ENCODE results near the gene LIN37.
"Not testable (repeated sequence)": the region's sequence is repeated elsewhere in the genome, so short reads cannot be mapped to it uniquely, and the experiment has no call there.

Gene LIN37

GRCh38 chr19:35793381-35794165 lies 45.2 kb downstream of the LIN37 start:
- no CpG with 5 or more reads among the region's 7 CpGs for WGBS, 2 donors (ENCODE audit: extremely low coverage in 2 of 2, insufficient read length in 2 of 2, insufficient replicate concordance in 1 of 2)

GRCh38 chr19:35795564-35795963 lies 47.2 kb downstream of the LIN37 start:
- H3K18ac ChIP-seq (ENCODE audit: low read length); H2BK120ac ChIP-seq (ENCODE audit: low read depth, low read length); H2BK12ac ChIP-seq (ENCODE audit: low read length); H4K8ac ChIP-seq (ENCODE audit: low read depth, low read length); H2BK5ac ChIP-seq (ENCODE audit: low read length); H2AFZ ChIP-seq (ENCODE audit: low read length); H3K79me1 ChIP-seq (ENCODE audit: low read depth, low read length); H3K4me2 ChIP-seq (ENCODE audit: insufficient read depth, low read length, poor library complexity, severe bottlenecking); H3K4me1 ChIP-seq (ENCODE audit: control insufficient read depth in 2 of 2, insufficient read depth in 1 of 2, low read depth in 1 of 2, low read length in 2 of 2); H4K91ac ChIP-seq (ENCODE audit: low read depth, low read length, poor library complexity); H2AK5ac ChIP-seq (ENCODE audit: low read depth, low read length); H2BK15ac ChIP-seq (ENCODE audit: low read length); H3K4ac ChIP-seq (ENCODE audit: low read length); H3K27ac ChIP-seq (replicated peaks; ENCODE audit: low read length); H3K14ac ChIP-seq (ENCODE audit: low read length); H3K23ac ChIP-seq (ENCODE audit: low read depth, low read length, poor library complexity); H3K4me3 ChIP-seq (ENCODE audit: low read length in 2 of 2); H3K36me3 ChIP-seq (replicated peaks in 1 of 2; ENCODE audit: control insufficient read depth in 2 of 2, insufficient read depth in 2 of 2, low read length in 2 of 2); DNase-seq (ENCODE audit: low spot score); H3K9ac ChIP-seq (ENCODE audit: low read depth, low read length, poor library complexity); H3K9me3 ChIP-seq (replicated peaks in 1 of 2; ENCODE audit: control insufficient read depth in 2 of 2, insufficient read depth in 1 of 2, low read depth in 1 of 2, low read length in 2 of 2): not testable (repeated sequence)
- peaks cover 9 to 45% (median 22%) of the 10 kb centered on the region in 3 experiments for H3K27me3 ChIP-seq (ENCODE audit: control insufficient read depth in 3 of 3, insufficient read depth in 3 of 3, low read depth in 1 of 3, low read length in 3 of 3)
- no CpG with 5 or more reads among the region's 1 CpG for WGBS, 2 donors (ENCODE audit: extremely low coverage in 2 of 2, insufficient read length in 2 of 2, insufficient replicate concordance in 1 of 2)

More at GRCh38 chr19:35793381-35794165, 45.2 kb downstream of the LIN37 start:
- H2AFZ ChIP-seq (ENCODE audit: low read length), result no peak overlapping the region
- no peak overlapping the region for H2BK12ac ChIP-seq (ENCODE audit: low read length)
- H3K27ac ChIP-seq (replicated peaks; ENCODE audit: low read length), result no peak overlapping the region
- peaks cover 3 to 9% of the 10 kb centered on the region in 2 donors for H3K4me1 ChIP-seq (ENCODE audit: control insufficient read depth in 2 of 2, insufficient read depth in 1 of 2, low read depth in 1 of 2, low read length in 2 of 2)
- no peak overlapping the region for H3K4me2 ChIP-seq (ENCODE audit: insufficient read depth, low read length, poor library complexity, severe bottlenecking)
- no peak overlapping the region for H2BK5ac ChIP-seq (ENCODE audit: low read length)
- H4K91ac ChIP-seq (ENCODE audit: low read depth, low read length, poor library complexity), result no peak overlapping the region
- no peak overlapping the region for H2BK15ac ChIP-seq (ENCODE audit: low read length)
- H3K4ac ChIP-seq (ENCODE audit: low read length), result no peak overlapping the region
- H3K23ac ChIP-seq (ENCODE audit: low read depth, low read length, poor library complexity), result no peak overlapping the region
- no peak overlapping the region for H2AK5ac ChIP-seq (ENCODE audit: low read depth, low read length)
- H3K79me1 ChIP-seq (ENCODE audit: low read depth, low read length), result peaks cover 5% of the 10 kb centered on the region
- H3K4me3 ChIP-seq (ENCODE audit: low read length in 2 of 2), result no peak overlapping the region
- no peak overlapping the region for H3K9ac ChIP-seq (ENCODE audit: low read depth, low read length, poor library complexity)
- no peaks in the 10 kb centered on the region for H3K36me3 ChIP-seq (replicated peaks in 1 of 2; ENCODE audit: control insufficient read depth in 2 of 2, insufficient read depth in 2 of 2, low read length in 2 of 2)
- H3K18ac ChIP-seq (ENCODE audit: low read length), result no peak overlapping the region
- no peak for DNase-seq (ENCODE audit: low spot score)
- no peaks in the 10 kb centered on the region for H3K9me3 ChIP-seq (replicated peaks in 1 of 2; ENCODE audit: control insufficient read depth in 2 of 2, insufficient read depth in 1 of 2, low read depth in 1 of 2, low read length in 2 of 2)
- H2BK120ac ChIP-seq (ENCODE audit: low read depth, low read length), result no peak overlapping the region
- H4K8ac ChIP-seq (ENCODE audit: low read depth, low read length), result no peak overlapping the region
- H3K27me3 ChIP-seq (ENCODE audit: control insufficient read depth in 3 of 3, insufficient read depth in 3 of 3, low read depth in 1 of 3, low read length in 3 of 3), result peaks cover 9 to 37% (median 22%) of the 10 kb centered on the region in 3 experiments
- no peak overlapping the region for H3K14ac ChIP-seq (ENCODE audit: low read length)

GRCh38 chr19:35796645-35797542 lies 48.5 kb downstream of the LIN37 start:
- DNase-seq (ENCODE audit: low spot score), result no peak
- peak overlapping the region; percentile 25 for H3K4me2 ChIP-seq (ENCODE audit: insufficient read depth, low read length, poor library complexity, severe bottlenecking)
- peak overlapping the region; percentile 96 for H2AK5ac ChIP-seq (ENCODE audit: low read depth, low read length)
- WGBS, 2 donors (ENCODE audit: extremely low coverage in 2 of 2, insufficient read length in 2 of 2, insufficient replicate concordance in 1 of 2), result no CpG with 5 or more reads among the region's 39 CpGs
- no peak overlapping the region for H3K23ac ChIP-seq (ENCODE audit: low read depth, low read length, poor library complexity)
- H2BK12ac ChIP-seq (ENCODE audit: low read length), result peak overlapping the region; percentile 58
- no peak overlapping the region for H3K4me3 ChIP-seq (ENCODE audit: low read length in 2 of 2)
- H3K14ac ChIP-seq (ENCODE audit: low read length), result peak overlapping the region; percentile 8
- no peak overlapping the region for H4K8ac ChIP-seq (ENCODE audit: low read depth, low read length)
- no peak overlapping the region for H2BK120ac ChIP-seq (ENCODE audit: low read depth, low read length)
- peaks cover 9 to 48% (median 22%) of the 10 kb centered on the region in 3 experiments for H3K27me3 ChIP-seq (ENCODE audit: control insufficient read depth in 3 of 3, insufficient read depth in 3 of 3, low read depth in 1 of 3, low read length in 3 of 3)
- peak overlapping the region; percentile 66 for H3K18ac ChIP-seq (ENCODE audit: low read length)
- no peaks in the 10 kb centered on the region for H3K36me3 ChIP-seq (replicated peaks in 1 of 2; ENCODE audit: control insufficient read depth in 2 of 2, insufficient read depth in 2 of 2, low read length in 2 of 2)
- peak overlapping the region; percentile 84 for H3K9ac ChIP-seq (ENCODE audit: low read depth, low read length, poor library complexity)
- H4K91ac ChIP-seq (ENCODE audit: low read depth, low read length, poor library complexity), result no peak overlapping the region
- peak overlapping the region; percentile 82 for H2AFZ ChIP-seq (ENCODE audit: low read length)
- peak overlapping the region; percentile 53 for H2BK5ac ChIP-seq (ENCODE audit: low read length)
- H3K9me3 ChIP-seq (replicated peaks in 1 of 2; ENCODE audit: control insufficient read depth in 2 of 2, insufficient read depth in 1 of 2, low read depth in 1 of 2, low read length in 2 of 2), result no peaks in the 10 kb centered on the region
- no peak overlapping the region for H3K4ac ChIP-seq (ENCODE audit: low read length)
- H2BK15ac ChIP-seq (ENCODE audit: low read length), result peak overlapping the region; percentile 89
- H3K27ac ChIP-seq (replicated peaks; ENCODE audit: low read length), result no peak overlapping the region
- peaks cover 3 to 9% of the 10 kb centered on the region in 2 donors for H3K4me1 ChIP-seq (ENCODE audit: control insufficient read depth in 2 of 2, insufficient read depth in 1 of 2, low read depth in 1 of 2, low read length in 2 of 2)
- H3K79me1 ChIP-seq (ENCODE audit: low read depth, low read length), result peaks cover 4% of the 10 kb centered on the region

- H4K91ac ChIP-seq (ENCODE audit: low read depth, low read length, poor library complexity), result no peak overlapping the region
- peak overlapping the region; percentile 82 for H2AFZ ChIP-seq (ENCODE audit: low read length)
- no peak overlapping the region for H3K27ac ChIP-seq (replicated peaks; ENCODE audit: low read length)
- peak overlapping the region; percentile 44 for H2BK120ac ChIP-seq (ENCODE audit: low read depth, low read length)
- DNase-seq (ENCODE audit: low spot score), result no peak
- no peak overlapping the region for H4K8ac ChIP-seq (ENCODE audit: low read depth, low read length)
- no peaks in the 10 kb centered on the region for H3K9me3 ChIP-seq (replicated peaks in 1 of 2; ENCODE audit: control insufficient read depth in 2 of 2, insufficient read depth in 1 of 2, low read depth in 1 of 2, low read length in 2 of 2)
- peaks cover 9 to 47% (median 22%) of the 10 kb centered on the region in 3 experiments for H3K27me3 ChIP-seq (ENCODE audit: control insufficient read depth in 3 of 3, insufficient read depth in 3 of 3, low read depth in 1 of 3, low read length in 3 of 3)
- no peak overlapping the region for H3K23ac ChIP-seq (ENCODE audit: low read depth, low read length, poor library complexity)
- H3K9ac ChIP-seq (ENCODE audit: low read depth, low read length, poor library complexity), result peak overlapping the region; percentile 24
- H3K36me3 ChIP-seq (replicated peaks in 1 of 2; ENCODE audit: control insufficient read depth in 2 of 2, insufficient read depth in 2 of 2, low read length in 2 of 2), result no peaks in the 10 kb centered on the region
- H3K4me2 ChIP-seq (ENCODE audit: insufficient read depth, low read length, poor library complexity, severe bottlenecking), result peak overlapping the region; percentile 33
- H3K4me1 ChIP-seq (ENCODE audit: control insufficient read depth in 2 of 2, insufficient read depth in 1 of 2, low read depth in 1 of 2, low read length in 2 of 2), result peaks cover 3 to 9% of the 10 kb centered on the region in 2 donors
- peak overlapping the region; percentile 89 for H2BK15ac ChIP-seq (ENCODE audit: low read length)
- no peak overlapping the region for H2AK5ac ChIP-seq (ENCODE audit: low read depth, low read length)
- H3K18ac ChIP-seq (ENCODE audit: low read length), result peak overlapping the region; percentile 66
- no CpG with 5 or more reads among the region's 15 CpGs for WGBS, 2 donors (ENCODE audit: extremely low coverage in 2 of 2, insufficient read length in 2 of 2, insufficient replicate concordance in 1 of 2)
- peak overlapping the region in 1 of 2 donors; percentile 22 for H3K4me3 ChIP-seq (ENCODE audit: low read length in 2 of 2)
- H3K4ac ChIP-seq (ENCODE audit: low read length), result no peak overlapping the region
- no peak overlapping the region for H3K14ac ChIP-seq (ENCODE audit: low read length)
- H2BK12ac ChIP-seq (ENCODE audit: low read length), result no peak overlapping the region
- peak overlapping the region; percentile 53 for H2BK5ac ChIP-seq (ENCODE audit: low read length)
- peaks cover 4% of the 10 kb centered on the region for H3K79me1 ChIP-seq (ENCODE audit: low read depth, low read length)
Measured at GRCh38 chr19:35797663-35798062, 49.3 kb downstream of the LIN37 start.
